ENCODE results near the gene IFITM10. TPM values are rescaled to one million over a fixed set of nuclear protein-coding genes. Genes with fewer than 3 reads are reported as not detected.

Gene IFITM10
- total and polyA plus RNA-seq, 9 of the 15 experiments (the other 6 are each of a cell fraction or from before 2014, with no cell fraction given) = 0.08 to 0.13 (median 0.09) TPM; not detected in 6

DNA sequence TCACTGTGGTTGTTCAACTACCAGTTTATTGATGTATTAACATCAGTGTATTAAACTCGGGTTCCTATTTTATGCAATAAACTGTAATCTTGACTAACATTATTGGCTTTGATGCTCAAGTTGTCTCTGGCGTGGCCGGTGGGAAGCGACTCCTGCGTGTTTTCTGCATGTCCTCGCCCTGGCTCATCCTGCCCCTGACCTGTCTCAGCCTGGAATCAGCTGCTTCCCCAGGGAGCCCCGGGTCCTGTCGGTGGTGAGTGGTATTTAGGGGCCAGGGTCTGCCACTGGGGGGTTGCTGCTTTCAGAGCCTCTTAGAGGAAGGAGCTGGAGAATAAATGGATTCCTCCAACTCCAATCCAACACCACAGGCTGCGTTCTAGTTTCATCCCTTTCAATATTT lies 22.5 kb downstream of the IFITM10 start (continued):
- TF ChIP-seq, protein P1, sequence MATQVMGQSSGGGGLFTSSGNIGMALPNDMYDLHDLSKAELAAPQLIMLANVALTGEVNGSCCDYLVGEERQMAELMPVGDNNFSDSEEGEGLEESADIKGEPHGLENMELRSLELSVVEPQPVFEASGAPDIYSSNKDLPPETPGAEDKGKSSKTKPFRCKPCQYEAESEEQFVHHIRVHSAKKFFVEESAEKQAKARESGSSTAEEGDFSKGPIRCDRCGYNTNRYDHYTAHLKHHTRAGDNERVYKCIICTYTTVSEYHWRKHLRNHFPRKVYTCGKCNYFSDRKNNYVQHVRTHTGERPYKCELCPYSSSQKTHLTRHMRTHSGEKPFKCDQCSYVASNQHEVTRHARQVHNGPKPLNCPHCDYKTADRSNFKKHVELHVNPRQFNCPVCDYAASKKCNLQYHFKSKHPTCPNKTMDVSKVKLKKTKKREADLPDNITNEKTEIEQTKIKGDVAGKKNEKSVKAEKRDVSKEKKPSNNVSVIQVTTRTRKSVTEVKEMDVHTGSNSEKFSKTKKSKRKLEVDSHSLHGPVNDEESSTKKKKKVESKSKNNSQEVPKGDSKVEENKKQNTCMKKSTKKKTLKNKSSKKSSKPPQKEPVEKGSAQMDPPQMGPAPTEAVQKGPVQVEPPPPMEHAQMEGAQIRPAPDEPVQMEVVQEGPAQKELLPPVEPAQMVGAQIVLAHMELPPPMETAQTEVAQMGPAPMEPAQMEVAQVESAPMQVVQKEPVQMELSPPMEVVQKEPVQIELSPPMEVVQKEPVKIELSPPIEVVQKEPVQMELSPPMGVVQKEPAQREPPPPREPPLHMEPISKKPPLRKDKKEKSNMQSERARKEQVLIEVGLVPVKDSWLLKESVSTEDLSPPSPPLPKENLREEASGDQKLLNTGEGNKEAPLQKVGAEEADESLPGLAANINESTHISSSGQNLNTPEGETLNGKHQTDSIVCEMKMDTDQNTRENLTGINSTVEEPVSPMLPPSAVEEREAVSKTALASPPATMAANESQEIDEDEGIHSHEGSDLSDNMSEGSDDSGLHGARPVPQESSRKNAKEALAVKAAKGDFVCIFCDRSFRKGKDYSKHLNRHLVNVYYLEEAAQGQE (IDR thresholded peaks at IDR 0.05; ENCODE audit: borderline replicate concordance) = no peak
- TF ChIP-seq, protein P1 (CRISPR knock-in tag; IDR thresholded peaks at IDR 0.05; ENCODE audit: low read depth) = no peak
- TF ChIP-seq C11orf30 (IDR thresholded peaks at IDR 0.05; ENCODE audit: low read depth) (no peak), ZEB2 (IDR thresholded peaks at IDR 0.05) (no peak), SMC3 (conservative IDR thresholded peaks at IDR 0.05; ENCODE audit: insufficient read depth, low read depth, low read length) (no peak)

Measured in K562 (cell line).